ENCODE results near the gene SLC30A10.
"Not testable (repeated sequence)": the region's sequence is repeated elsewhere in the genome, so short reads cannot be mapped to it uniquely, and the experiment has no call there.

Gene SLC30A10

DNA sequence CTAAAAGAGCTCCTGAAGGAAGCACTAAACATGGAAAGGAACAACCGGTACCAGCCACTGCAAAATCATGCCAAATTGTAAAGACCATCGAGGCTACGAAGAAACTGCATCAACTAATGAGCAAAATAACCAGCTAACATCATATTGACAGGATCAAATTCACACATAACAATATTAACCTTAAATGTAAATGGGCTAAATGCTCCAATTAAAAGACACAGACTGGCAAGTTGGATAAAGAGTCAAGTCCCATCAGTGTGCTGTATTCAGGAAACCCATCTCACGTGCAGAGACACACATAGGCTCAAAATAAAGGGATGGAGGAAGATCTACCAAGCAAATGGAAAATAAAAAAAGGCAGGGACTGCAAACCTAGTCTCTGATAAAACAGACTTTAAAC, 39.7 kb downstream of the SLC30A10 start:
- H3K4me1 Mint-ChIP-seq (ENCODE audit: low read depth); DNase-seq; H3K9me3 Mint-ChIP-seq; H3K27ac Mint-ChIP-seq; H3K36me3 Mint-ChIP-seq (ENCODE audit: low read depth); H3K4me3 Mint-ChIP-seq: not testable (repeated sequence)
- peaks cover 13% of the 10 kb centered on the region for H3K27me3 Mint-ChIP-seq

DNA sequence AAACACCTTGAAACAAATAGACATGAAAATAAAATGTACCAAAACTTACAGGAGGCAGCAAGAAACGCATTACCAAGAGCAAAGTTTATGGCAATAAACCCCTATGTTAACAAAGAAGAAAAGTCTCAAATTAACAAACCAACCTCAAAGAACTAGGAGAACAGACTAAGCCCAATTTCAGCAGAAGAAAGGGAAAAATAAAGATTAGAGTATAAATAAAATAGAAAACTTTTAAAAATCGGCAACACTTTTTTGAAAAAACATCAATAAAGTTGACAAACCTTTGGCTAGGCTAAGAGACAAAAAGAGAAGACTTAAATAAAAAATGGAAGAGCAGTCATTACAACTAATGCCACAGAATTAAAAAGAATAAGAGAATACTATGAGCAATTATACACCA, 42.7 kb downstream of the SLC30A10 start:
- H3K27me3 Mint-ChIP-seq, result peaks cover 16% of the 10 kb centered on the region
- no peak for DNase-seq
- no peak overlapping the region for H3K27ac Mint-ChIP-seq
- H3K9me3 Mint-ChIP-seq, result no peaks in the 10 kb centered on the region
- H3K4me3 Mint-ChIP-seq, result no peak overlapping the region
- no peaks in the 10 kb centered on the region for H3K4me1 Mint-ChIP-seq (ENCODE audit: low read depth)
- no peaks in the 10 kb centered on the region for H3K36me3 Mint-ChIP-seq (ENCODE audit: low read depth)

DNA sequence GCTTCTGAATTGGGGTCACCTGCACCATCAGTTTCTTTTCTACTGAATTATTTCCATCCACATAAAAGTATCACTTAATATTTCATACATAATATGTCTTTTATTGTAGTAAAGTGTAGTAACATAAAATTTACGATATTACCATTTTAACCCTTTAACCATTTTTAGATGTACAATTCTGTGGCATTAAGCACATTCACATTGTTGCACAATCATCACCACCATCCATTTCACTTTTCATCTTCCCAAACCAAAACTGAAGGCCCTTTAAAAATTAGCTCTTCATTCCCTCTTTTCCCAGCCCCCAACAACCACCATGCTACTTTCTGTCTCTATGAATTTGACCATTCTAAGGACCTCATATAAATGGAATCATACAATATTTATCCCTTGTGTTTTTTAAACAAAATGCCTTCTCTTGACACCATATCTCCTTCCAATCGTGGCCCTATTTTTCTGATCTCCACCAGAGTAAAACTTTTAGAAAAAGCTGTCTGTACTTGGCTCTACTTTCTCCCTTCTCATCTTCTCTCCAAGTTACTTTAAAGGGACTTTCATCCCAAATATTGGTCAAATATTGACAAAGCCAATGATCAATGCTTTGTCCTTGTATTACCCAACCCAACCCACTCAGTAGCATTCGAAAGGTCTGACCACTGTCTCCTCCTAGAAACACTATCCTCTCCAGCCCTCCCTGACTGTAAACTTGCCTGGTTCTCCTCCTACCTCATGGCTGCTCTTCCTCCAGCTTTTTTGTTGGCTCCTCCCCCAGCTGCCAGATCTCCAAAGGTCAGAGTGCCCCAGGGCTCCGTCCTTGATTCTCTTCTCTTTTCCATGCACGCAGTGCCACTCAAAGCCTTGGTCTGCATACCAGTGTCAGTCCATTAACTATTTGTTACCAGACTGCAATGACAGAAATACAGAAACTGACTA, 44.7 kb downstream of the SLC30A10 start:
- no peaks in the 10 kb centered on the region for H3K4me1 Mint-ChIP-seq (ENCODE audit: low read depth)
- no peak overlapping the region for H3K4me3 Mint-ChIP-seq
- H3K9me3 Mint-ChIP-seq, result no peaks in the 10 kb centered on the region
- H3K27me3 Mint-ChIP-seq, result peaks cover 12% of the 10 kb centered on the region
- no peak for DNase-seq
- H3K27ac Mint-ChIP-seq, result no peak overlapping the region
- no peaks in the 10 kb centered on the region for H3K36me3 Mint-ChIP-seq (ENCODE audit: low read depth)

GRCh38 chr1:219882755-219883154, 45.6 kb downstream of the SLC30A10 start:
- no peaks in the 10 kb centered on the region for H3K9me3 Mint-ChIP-seq
- no peak overlapping the region for H3K4me3 Mint-ChIP-seq
- H3K4me1 Mint-ChIP-seq (ENCODE audit: low read depth), result no peaks in the 10 kb centered on the region
- no peak for DNase-seq
- no peak overlapping the region for H3K27ac Mint-ChIP-seq
- no peaks in the 10 kb centered on the region for H3K36me3 Mint-ChIP-seq (ENCODE audit: low read depth)
- H3K27me3 Mint-ChIP-seq, result peaks cover 12% of the 10 kb centered on the region

DNA sequence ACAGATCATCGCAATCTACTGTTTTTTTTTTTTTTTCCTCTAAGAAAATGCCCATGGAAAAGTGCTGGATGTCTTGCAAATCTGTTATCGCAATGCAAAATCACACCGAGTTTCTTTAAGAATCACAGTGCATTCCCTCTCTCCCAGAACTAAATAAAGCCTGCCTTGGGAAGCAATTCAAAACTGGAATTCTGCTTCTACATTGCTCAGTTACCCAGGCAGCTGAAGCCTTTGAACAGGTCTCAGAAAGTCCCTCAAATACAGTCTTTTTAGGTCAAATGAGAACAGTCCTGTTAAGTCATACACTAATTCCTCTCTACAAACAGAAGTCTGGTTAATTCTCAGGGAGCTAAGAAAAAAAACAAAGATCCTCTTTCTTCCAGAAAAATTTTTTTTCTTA, 46.3 kb downstream of the SLC30A10 start:
- no peak overlapping the region for H3K4me3 Mint-ChIP-seq
- no peak for DNase-seq
- no peaks in the 10 kb centered on the region for H3K9me3 Mint-ChIP-seq
- H3K27ac Mint-ChIP-seq, result no peak overlapping the region
- peaks cover 12% of the 10 kb centered on the region for H3K27me3 Mint-ChIP-seq
- no peaks in the 10 kb centered on the region for H3K4me1 Mint-ChIP-seq (ENCODE audit: low read depth)
- no peaks in the 10 kb centered on the region for H3K36me3 Mint-ChIP-seq (ENCODE audit: low read depth)

DNA sequence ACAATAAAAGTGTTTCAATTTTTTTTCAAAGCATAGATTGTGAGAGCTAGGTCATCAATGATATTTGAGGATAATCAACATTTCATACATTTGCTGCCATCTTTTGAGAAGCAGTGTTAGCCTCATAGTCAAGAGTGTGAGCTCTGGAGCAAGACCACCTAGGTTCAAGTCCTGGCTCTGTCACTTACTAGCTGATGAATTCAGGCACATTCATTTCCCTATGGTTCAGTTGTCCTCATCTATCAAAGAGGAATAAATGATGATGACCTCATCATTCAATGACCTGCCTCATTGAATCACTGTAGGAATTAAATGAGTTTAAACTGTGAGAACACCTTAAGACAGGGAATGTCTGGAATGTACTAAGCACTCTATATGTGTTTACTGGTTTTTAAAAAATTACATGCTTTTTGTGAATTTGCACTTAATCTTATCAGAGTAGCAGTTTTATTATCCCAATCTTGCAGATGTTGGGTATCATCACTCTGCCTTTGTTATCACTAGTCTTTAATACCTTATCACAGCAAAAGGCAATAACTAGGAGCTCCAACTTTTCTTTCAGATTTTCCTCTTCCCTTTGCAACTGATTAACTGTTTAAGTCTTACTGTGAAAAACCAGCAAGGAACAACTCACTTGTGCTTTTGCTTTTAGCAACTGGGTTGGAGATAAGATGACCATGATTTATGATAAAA, 47.4 kb downstream of the SLC30A10 start:
- H3K9me3 Mint-ChIP-seq, result no peaks in the 10 kb centered on the region
- H3K27ac Mint-ChIP-seq, result no peak overlapping the region
- H3K36me3 Mint-ChIP-seq (ENCODE audit: low read depth), result no peaks in the 10 kb centered on the region
- no peak for DNase-seq
- H3K27me3 Mint-ChIP-seq, result peaks cover 12% of the 10 kb centered on the region
- H3K4me1 Mint-ChIP-seq (ENCODE audit: low read depth), result no peaks in the 10 kb centered on the region
- H3K4me3 Mint-ChIP-seq, result no peak overlapping the region

DNA sequence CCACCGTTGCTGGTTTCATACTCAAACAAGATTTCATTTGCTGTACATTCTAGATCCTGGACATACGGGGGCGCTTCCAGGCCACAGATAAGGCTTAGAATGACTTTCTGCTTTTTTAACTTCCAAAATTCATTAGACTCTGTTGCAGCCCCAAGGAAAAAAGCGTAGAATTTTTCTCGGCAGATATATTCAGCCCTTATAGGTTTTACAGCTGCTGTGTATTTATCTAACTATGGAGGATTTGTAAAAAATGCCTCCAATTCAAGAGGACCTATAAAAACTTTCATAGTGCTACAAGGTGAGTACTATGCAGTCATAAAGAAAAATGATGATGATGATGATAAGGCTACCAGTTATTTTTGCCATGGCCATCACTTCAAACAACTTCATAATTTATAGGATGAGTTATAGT, 51.6 kb downstream of the SLC30A10 start:
- no peak overlapping the region for H3K27ac Mint-ChIP-seq
- no peaks in the 10 kb centered on the region for H3K27me3 Mint-ChIP-seq
- no peaks in the 10 kb centered on the region for H3K36me3 Mint-ChIP-seq (ENCODE audit: low read depth)
- H3K4me1 Mint-ChIP-seq (ENCODE audit: low read depth), result no peaks in the 10 kb centered on the region
- no peak for DNase-seq
- H3K4me3 Mint-ChIP-seq, result no peak overlapping the region
- H3K9me3 Mint-ChIP-seq, result no peaks in the 10 kb centered on the region

- Mint-ChIP-seq H3K27ac (no peak overlapping the region), H3K4me3 (no peak overlapping the region), H3K27me3 (no peaks in the 10 kb centered on the region), H3K9me3 (no peaks in the 10 kb centered on the region), H3K36me3 (ENCODE audit: low read depth) (no peaks in the 10 kb centered on the region), H3K4me1 (ENCODE audit: low read depth) (no peaks in the 10 kb centered on the region)
- no peak for DNase-seq
Measured at GRCh38 chr1:219875860-219876259, 52.5 kb downstream of the SLC30A10 start.

- not testable (repeated sequence) for H3K9me3 Mint-ChIP-seq; H3K4me1 Mint-ChIP-seq (ENCODE audit: low read depth); H3K27ac Mint-ChIP-seq; DNase-seq; H3K27me3 Mint-ChIP-seq; H3K4me3 Mint-ChIP-seq; H3K36me3 Mint-ChIP-seq (ENCODE audit: low read depth)
Measured at GRCh38 chr1:219872538-219872937, 55.8 kb downstream of the SLC30A10 start.

DNA sequence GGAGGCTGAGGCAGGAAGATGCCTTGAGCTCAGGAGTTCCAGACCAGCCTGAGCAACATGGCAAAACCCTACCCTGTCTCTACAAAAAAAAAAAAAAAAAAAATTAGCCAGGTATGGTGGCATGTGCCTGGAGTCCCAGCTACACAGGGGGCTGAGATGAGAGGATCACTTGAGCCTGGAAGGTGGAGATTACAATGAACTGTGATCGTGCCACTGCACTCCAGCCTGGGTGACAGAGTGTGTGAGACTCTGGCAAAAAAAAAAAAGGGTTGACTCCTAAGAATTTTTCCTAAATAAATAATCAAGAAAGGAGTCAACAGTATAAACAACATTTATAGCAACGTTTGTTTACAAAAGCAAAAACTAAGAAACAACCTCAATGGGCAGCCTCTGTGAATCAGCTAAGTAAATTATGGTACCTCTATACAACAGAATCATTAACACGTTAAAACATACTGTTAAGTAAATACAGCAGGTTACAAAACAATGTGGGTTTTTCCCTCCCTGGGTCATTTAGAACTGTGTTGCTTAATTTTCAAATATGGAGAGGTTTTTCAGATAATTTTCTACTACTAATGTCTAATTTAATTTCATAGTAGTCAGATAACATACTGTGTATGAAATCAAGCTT, 56.8 kb downstream of the SLC30A10 start:
- no peak overlapping the region for H3K27ac Mint-ChIP-seq
- no peaks in the 10 kb centered on the region for H3K36me3 Mint-ChIP-seq (ENCODE audit: low read depth)
- H3K27me3 Mint-ChIP-seq, result no peaks in the 10 kb centered on the region
- H3K9me3 Mint-ChIP-seq, result no peaks in the 10 kb centered on the region
- DNase-seq, result no peak
- H3K4me3 Mint-ChIP-seq, result no peak overlapping the region
- no peaks in the 10 kb centered on the region for H3K4me1 Mint-ChIP-seq (ENCODE audit: low read depth)

DNA sequence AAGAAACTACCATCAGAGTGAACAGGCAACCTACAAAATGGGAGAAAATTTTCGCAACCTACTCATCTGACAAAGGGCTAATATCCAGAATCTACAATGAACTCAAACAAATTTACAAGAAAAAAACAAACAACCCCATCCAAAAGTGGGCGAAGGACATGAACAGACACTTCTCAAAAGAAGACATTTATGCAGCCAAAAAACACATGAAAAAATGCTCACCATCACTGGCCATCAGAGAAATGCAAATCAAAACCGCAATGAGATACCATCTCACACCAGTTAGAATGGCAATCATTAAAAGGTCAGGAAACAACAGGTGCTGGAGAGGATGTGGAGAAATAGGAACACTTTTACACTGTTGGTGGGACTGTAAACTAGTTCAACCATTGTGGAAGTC, 59.7 kb downstream of the SLC30A10 start:
- H3K27ac Mint-ChIP-seq; H3K9me3 Mint-ChIP-seq; H3K4me1 Mint-ChIP-seq (ENCODE audit: low read depth): not testable (repeated sequence)

More for the DNA sequence above, 59.7 kb downstream of the SLC30A10 start:
- H3K27me3 Mint-ChIP-seq; H3K4me3 Mint-ChIP-seq; H3K36me3 Mint-ChIP-seq (ENCODE audit: low read depth); DNase-seq: not testable (repeated sequence)
